ENCODE results near the gene HIVEP3. TPM values are rescaled to one million over a fixed set of nuclear protein-coding genes. Genes with fewer than 3 reads are reported as not detected.

Gene HIVEP3
- total RNA-seq, 1 experiment from 2014 or later: 1.4 TPM

- no peak overlapping the region for H4K5ac ChIP-seq (ENCODE audit: insufficient read length, low read depth, low read length)
- no peak overlapping the region for H2BK15ac ChIP-seq (ENCODE audit: low read depth, low read length)
- no peak for TF ChIP-seq CTCF (conservative IDR thresholded peaks at IDR 0.05)
- no peaks in the 10 kb centered on the region for H3K79me1 ChIP-seq (ENCODE audit: insufficient read depth, low read depth, low read length, poor library complexity, severe bottlenecking)
- WGBS (ENCODE audit: extremely low coverage, insufficient read length, low lambda C conversion rate): no CpG with 5 or more reads among the region's 9 CpGs
- H3K9me3 ChIP-seq (ENCODE audit: control insufficient read depth, low read depth, low read length): no peaks in the 10 kb centered on the region
- H3K14ac ChIP-seq (ENCODE audit: insufficient read depth, low read length): no peak overlapping the region; the same call in 1 of the 2 replicates
- H3K4me1 Mint-ChIP-seq: peaks cover 6% of the 10 kb centered on the region in 2 experiments
- no peak overlapping the region for H4K8ac ChIP-seq (replicated peaks; ENCODE audit: insufficient read length, low read depth, low read length)
- H4K91ac ChIP-seq (ENCODE audit: insufficient read length, low read depth, low read length): no peak overlapping the region
- no peaks in the 10 kb centered on the region; the same call in 1 of the 2 replicates for H3K27me3 ChIP-seq (ENCODE audit: insufficient read depth, low read length)
- H3K27ac ChIP-seq (ENCODE audit: insufficient read length, low read depth, low read length): no peak overlapping the region
- no peak overlapping the region for H3K27ac Mint-ChIP-seq
- H3K4me2 ChIP-seq (ENCODE audit: insufficient read depth, insufficient read length, low read length): no peak overlapping the region
- H4K20me1 ChIP-seq (ENCODE audit: control insufficient read depth, insufficient read depth, insufficient read length): no peaks in the 10 kb centered on the region
- no peak overlapping the region for H3K56ac ChIP-seq (ENCODE audit: insufficient read length, low read depth, low read length)
- no peak overlapping the region for H2BK12ac ChIP-seq (ENCODE audit: insufficient read length, low read depth, low read length)
- H3K23ac ChIP-seq (ENCODE audit: insufficient read length, low read depth, low read length): no peak overlapping the region
- no peak overlapping the region for H3K4ac ChIP-seq (ENCODE audit: low read depth, low read length)
- H3K9me3 Mint-ChIP-seq: no peaks in the 10 kb centered on the region
- no peak overlapping the region for H3K9ac ChIP-seq (ENCODE audit: extremely low read depth, insufficient read length, low read length)
- H3K4me1 ChIP-seq (ENCODE audit: insufficient read depth, low read length): no peaks in the 10 kb centered on the region
- DNase-seq: no peak
- H3K4me3 Mint-ChIP-seq: no peak overlapping the region
- no peak overlapping the region for H2BK120ac ChIP-seq (ENCODE audit: low read depth, low read length, poor library complexity, severe bottlenecking)
- no peak overlapping the region for H3T11ph ChIP-seq (ENCODE audit: low read length)
- H3K27me3 Mint-ChIP-seq (ENCODE audit: low read depth): peaks cover 5% of the 10 kb centered on the region
- no peak overlapping the region for H2AFZ ChIP-seq (ENCODE audit: low read length)
- no peak overlapping the region for H2BK20ac ChIP-seq (ENCODE audit: low read depth, low read length, poor library complexity, severe bottlenecking)
- no peak overlapping the region for H3K18ac ChIP-seq (ENCODE audit: insufficient read length, low read depth, low read length)
- H3K79me2 ChIP-seq (ENCODE audit: insufficient read depth, low read length): no peaks in the 10 kb centered on the region
- no peak overlapping the region for H2BK5ac ChIP-seq (ENCODE audit: insufficient read length, low read length)
- no peaks in the 10 kb centered on the region; a peak in 1 of 7 replicates for H3K36me3 Mint-ChIP-seq (ENCODE audit: insufficient read depth in 1 of 3, low read depth in 3 of 3)
- H2AK5ac ChIP-seq (ENCODE audit: insufficient read length, low read length): no peak overlapping the region
- no peaks in the 10 kb centered on the region for H3K23me2 ChIP-seq (ENCODE audit: insufficient read length, low read depth, low read length, poor library complexity, severe bottlenecking)
These were observed 336.4 kb downstream of the HIVEP3 start for GRCh38 chr1:41582351-41582750.

Measured in H9 (cell line).